B cell (primary cell): ENCODE data around the gene ROR2. TPM values are rescaled to one million over a fixed set of nuclear protein-coding genes. Genes with fewer than 3 reads are reported as not detected.

Source experiments
- ATAC-seq: fragments of 200-7000 bp; cut with Tn5 transposase; one replicate; pipeline ENCODE4 v1.10.0; 2021; ENCODE audit warnings: low read depth, mild to moderate bottlenecking, moderate number of reproducible peaks, moderate library complexity
- CTCF ChIA-PET: fragments of 350-600 bp; sonication (Branson Sonifier 250); formaldehyde crosslinking; loops from one replicate; lab custom pipeline; 2021; ENCODE audit warnings: antibody characterized with exemption, inconsistent platforms; lab: Charles Lee
- POLR2A ChIA-PET: fragments of 350-600 bp; sonication (Branson Sonifier 250); formaldehyde crosslinking; loops from one replicate; lab custom pipeline; 2021; ENCODE audit warnings: antibody characterized with exemption; lab: Charles Lee
- DNase-seq: peaks from one replicate; pipeline ENCODE4 v3.0.0; 2013
- H2AFZ ChIP-seq: 2 replicates; pipeline ENCODE4 v1.6.1; 2012; ENCODE audit warnings: mild to moderate bottlenecking, low read depth, low read length; ENCODE audit not compliant: insufficient read depth, poor library complexity, severe bottlenecking
- H3K27ac ChIP-seq, 2 donors: 1 replicate in 1 of 2; 2 replicates in 1 of 2; pipeline ENCODE4 v1.5.1; 2012 to 2013; ENCODE audit warnings: low read length in 2 of 2, mild to moderate bottlenecking in 2 of 2, moderate library complexity in 1 of 2
- H3K27me3 ChIP-seq, 4 experiments: fragments of 200-600 bp in 1 of 4; sonication (generic) in 1 of 4; replicated peaks in 1 of 4; 1 replicate in 2 of 4; 2 replicates in 2 of 4; pipeline versions ENCODE4 v1.6.1 to v1.7.0; 2013 to 2016; ENCODE audit warnings: low read length in 3 of 4, mild to moderate bottlenecking in 2 of 4, mixed read lengths in 1 of 4, moderate library complexity in 1 of 4; ENCODE audit not compliant: insufficient read depth in 4 of 4, control insufficient read depth in 3 of 4; ENCODE audit errors: control extremely low read depth in 1 of 4
- H3K36me3 ChIP-seq, 2 experiments: replicated peaks in 1 of 2; 1 replicate in 1 of 2; 2 replicates in 1 of 2; pipeline versions ENCODE4 v1.6.1 to v1.7.1; 2013; ENCODE audit warnings: low read length in 1 of 2; ENCODE audit not compliant: insufficient read depth in 2 of 2, control insufficient read depth in 1 of 2; ENCODE audit errors: control extremely low read depth in 1 of 2, extremely low read depth in 1 of 2
- H3K4me1 ChIP-seq, 2 donors: fragments of 200-600 bp in 1 of 2; sonication (generic) in 1 of 2; 1 replicate in 1 of 2; 2 replicates in 1 of 2; pipeline versions ENCODE4 v1.5.1 to v1.6.1; 2013 to 2017; ENCODE audit warnings: low read length in 2 of 2; ENCODE audit not compliant: control insufficient read depth in 2 of 2, insufficient read depth in 2 of 2
- H3K4me2 ChIP-seq: replicated peaks from 2 replicates; pipeline ENCODE3; 2012; ENCODE audit warnings: mild to moderate bottlenecking, low read depth, low read length; ENCODE audit not compliant: poor library complexity, severe bottlenecking
- H3K4me3 ChIP-seq, 5 experiments: fragments of 200-600 bp in 1 of 5; sonication (generic) in 1 of 5; 1 replicate in 3 of 5; 2 replicates in 2 of 5; pipeline versions ENCODE4 v1.5.1 to v1.7.0; 2011 to 2016; ENCODE audit warnings: low read length in 4 of 5, mild to moderate bottlenecking in 4 of 5, low read depth in 2 of 5, control low read depth in 1 of 5, moderate library complexity in 1 of 5; ENCODE audit not compliant: insufficient read depth in 1 of 5; ENCODE audit errors: control extremely low read depth in 1 of 5, extremely low read depth in 1 of 5
- H3K79me2 ChIP-seq: fragments of 200-600 bp; sonication (generic); one replicate; pipeline ENCODE4 v1.6.0; 2016; ENCODE audit warnings: low read length; ENCODE audit not compliant: control insufficient read depth, insufficient read depth
- H3K9ac ChIP-seq: fragments of 200-600 bp; sonication (generic); 2 replicates; pipeline ENCODE4 v1.6.1; 2017; ENCODE audit warnings: mild to moderate bottlenecking, low read length, moderate library complexity
- H3K9me3 ChIP-seq, 3 donors: one replicate each; pipeline versions ENCODE4 v1.6.1 to v1.7.1; 2013; ENCODE audit warnings: low read length in 2 of 3; ENCODE audit not compliant: control insufficient read depth in 2 of 3, insufficient read depth in 1 of 3; ENCODE audit errors: control extremely low read depth in 1 of 3
- H4K20me1 ChIP-seq: 2 replicates; pipeline ENCODE4 v1.6.0; 2012; ENCODE audit warnings: mild to moderate bottlenecking, low read length; ENCODE audit not compliant: insufficient read depth, control insufficient read depth, poor library complexity, severe bottlenecking
- H3K27ac Mint-ChIP-seq: one replicate; pipeline ENCODE4 v1.8.0; 2021; ENCODE audit warnings: mixed read lengths
- H3K27me3 Mint-ChIP-seq: one replicate; pipeline ENCODE4 v1.8.0; 2021; ENCODE audit warnings: mixed read lengths
- H3K4me1 Mint-ChIP-seq: one replicate; pipeline ENCODE4 v1.8.0; 2021; ENCODE audit warnings: mixed read lengths
- H3K4me3 Mint-ChIP-seq: one replicate; pipeline ENCODE4 v1.8.0; 2021; ENCODE audit warnings: mixed read lengths
- H3K9me3 Mint-ChIP-seq: one replicate; pipeline ENCODE4 v1.8.0; 2022; ENCODE audit warnings: mixed read lengths; ENCODE audit not compliant: insufficient read depth
- CTCF ChIP-seq: fragments of 200-600 bp; IDR thresholded peaks from one replicate; pipeline ENCODE4 v1.8.0; 2022; ENCODE audit warnings: antibody characterized with exemption, mild to moderate bottlenecking
- EZH2 ChIP-seq: IDR thresholded peaks from 2 replicates; pipeline ENCODE4 v1.6.1; 2012; ENCODE audit warnings: borderline replicate concordance, low read depth, mild to moderate bottlenecking, moderate library complexity, low read length; ENCODE audit not compliant: insufficient read depth, poor library complexity, severe bottlenecking
- WGBS: methylation state at CpG from one replicate; pipeline ENCODE4 v1.1.5; 2013; ENCODE audit warnings: missing lambda C conversion rate; ENCODE audit not compliant: insufficient coverage; 5-methylcytosine and 5-hydroxymethylcytosine counted together
- intact Hi-C: fragments of 100-400 bp; cut with micrococcal nuclease; formaldehyde crosslinking; loops from one replicate; pipeline ENCODE4 v1.10.0; 2022
- polyA plus RNA-seq: library from polyadenylated mRNA; depleted of rRNA; stranded (reverse); fragments of >200 nt; gene quantifications from 2 replicates; pipeline ENCODE4 v1.2.3, GENCODE V29; 2012
- total RNA-seq, 2 donors: library from RNA; stranded (reverse); fragments of 120-200 nt in 1 of 2; gene quantifications; 1 replicate in 1 of 2; 2 replicates in 1 of 2; pipeline versions ENCODE4 v1.2.3 to v1.2.4, GENCODE V29; 2013 to 2022

Gene ROR2
- total and polyA plus RNA-seq, 2 donors (not counting 1 experiment from before 2014, with no cell fraction given): 0.21 to 0.49 TPM

- intact Hi-C loops: no loop called here
Observed at GRCh38 chr9:91655658-91656057, 294.4 kb downstream of the ROR2 start.

DNA sequence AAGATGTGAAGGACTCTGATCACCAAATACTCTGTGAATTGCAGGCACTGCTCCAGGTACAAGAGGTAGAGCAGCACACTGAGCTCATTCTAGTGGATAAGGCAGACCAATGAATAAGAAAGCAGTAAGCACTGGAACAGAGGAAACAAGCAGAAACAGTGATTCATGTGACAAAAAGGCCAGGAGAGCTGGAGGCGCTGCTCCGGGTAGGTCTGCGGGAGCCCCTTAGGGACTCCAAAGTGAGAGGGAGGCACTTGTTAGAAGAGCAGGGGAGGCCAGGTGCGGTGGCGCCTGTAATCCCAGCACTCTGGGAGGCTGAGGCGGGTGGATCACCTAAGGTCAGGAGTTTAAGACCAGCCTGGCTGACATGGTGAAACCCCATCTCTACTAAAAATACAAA is 294.8 kb downstream of the ROR2 start:
- H3K27me3 Mint-ChIP-seq: peaks cover 18% of the 10 kb centered on the region
- WGBS: 96% methylated on average over 3 of the region's 6 CpGs
- no peak for TF ChIP-seq CTCF
- TF ChIP-seq EZH2: no peak
- ChIA-PET CTCF (no interaction called here), POLR2A (no interaction called here)
- H3K9me3 ChIP-seq: no peaks in the 10 kb centered on the region
- H2AFZ ChIP-seq: no peak overlapping the region
- no peaks in the 10 kb centered on the region for H3K79me2 ChIP-seq
- H3K4me1 ChIP-seq: no peaks in the 10 kb centered on the region
- H3K4me3 Mint-ChIP-seq: no peak overlapping the region
- no peaks in the 10 kb centered on the region for H4K20me1 ChIP-seq
- H3K4me3 ChIP-seq: no peak overlapping the region
- DNase-seq: no peak
- no peak overlapping the region for H3K4me2 ChIP-seq
- H3K4me1 Mint-ChIP-seq: no peaks in the 10 kb centered on the region
- no peak overlapping the region for H3K27ac ChIP-seq
- no peak overlapping the region for H3K27ac Mint-ChIP-seq
- H3K27me3 ChIP-seq: peaks cover 0 to 3% (median 0%) of the 10 kb centered on the region in 4 experiments
- no peaks in the 10 kb centered on the region for H3K9me3 Mint-ChIP-seq
- intact Hi-C loops: no loop called here
- no peak overlapping the region for H3K9ac ChIP-seq
- H3K36me3 ChIP-seq: no peaks in the 10 kb centered on the region
- no peak for ATAC-seq

More at GRCh38 chr9:91655658-91656057, 294.4 kb downstream of the ROR2 start:
- CTCF ChIA-PET: no interaction called here
- Histone ChIP-seq H3K27ac (no peak overlapping the region), H2AFZ (no peak overlapping the region), H4K20me1 (no peaks in the 10 kb centered on the region), H3K27me3 (peaks cover 0 to 3% (median 0%) of the 10 kb centered on the region in 4 experiments), H3K4me1 (no peaks in the 10 kb centered on the region), H3K4me3 (no peak overlapping the region), H3K4me2 (no peak overlapping the region), H3K79me2 (no peaks in the 10 kb centered on the region), H3K9me3 (no peaks in the 10 kb centered on the region), H3K36me3 (no peaks in the 10 kb centered on the region), H3K9ac (no peak overlapping the region)
- Mint-ChIP-seq H3K9me3 (no peaks in the 10 kb centered on the region), H3K4me3 (no peak overlapping the region), H3K27me3 (peaks cover 16% of the 10 kb centered on the region), H3K4me1 (no peaks in the 10 kb centered on the region), H3K27ac (no peak overlapping the region)
- ATAC-seq (no peak), DNase-seq (no peak)
- POLR2A ChIA-PET: no interaction called here
- WGBS: 89% methylated on average over 3 of the region's 4 CpGs
- TF ChIP-seq CTCF: no peak
- TF ChIP-seq EZH2: no peak
